Lower leg skin (tissue), 4 donors: ENCODE measurements around the gene C6. TPM values are rescaled to one million over a fixed set of nuclear protein-coding genes. Genes with fewer than 3 reads are reported as not detected.

Experiments
- DNase-seq, 2 donors: peaks; one replicate each; pipeline ENCODE4 v3.0.0-alpha.2; 2019; ENCODE audit warnings: low spot score in 2 of 2
- H3K4me3 ChIP-seq: fragments of 200-600 bp; sonication (generic); 2 replicates; pipeline ENCODE4 v1.5.1; 2017; ENCODE audit warnings: mild to moderate bottlenecking, low read depth; ENCODE audit not compliant: poor library complexity, severe bottlenecking
- CTCF ChIP-seq, 3 donors: fragments of 450-650 bp; IDR thresholded peaks; one replicate each; pipeline ENCODE4 v1.5.1; 2016; ENCODE audit warnings: antibody characterized with exemption in 3 of 3, mild to moderate bottlenecking in 3 of 3, moderate library complexity in 2 of 3
- POLR2A ChIP-seq, 2 donors: fragments of 450-650 bp; IDR thresholded peaks; one replicate each; pipeline ENCODE4 v1.6.1; 2016 to 2017; ENCODE audit warnings: antibody characterized with exemption in 2 of 2, mild to moderate bottlenecking in 1 of 2, moderate library complexity in 1 of 2
- WGBS, 2 donors: methylation state at CpG; one replicate each; pipeline ENCODE4 v1.1.5; 2018; 5-methylcytosine and 5-hydroxymethylcytosine counted together
- intact Hi-C: fragments of 100-400 bp; cut with DNase I; formaldehyde crosslinking; loops from one replicate; pipeline ENCODE4 v1.15.0; 2023; ENCODE audit warnings: low total_unique reads
- total RNA-seq, 4 donors: library from RNA; depleted of rRNA; stranded (reverse); fragments of >200 nt; gene quantifications; one replicate each; pipeline ENCODE4 v1.1.0, GENCODE V29; 2016

C6 gene
- total RNA-seq, result 1 to 10 TPM in 3 of 4 donors, under 1 TPM in 1; 0.27 to 3.6 (median 2.2) TPM

GRCh38 chr5:41213340-41213739 is at the start of gene C6:
TSS of gene C6 (minus strand) at chr5:41213532. CDS start at chr5:41203230, 10,302 bp downstream.
- intact Hi-C loops, result no loop called here
- TF ChIP-seq POLR2A (IDR thresholded peaks at IDR 0.05), result no peak
- TF ChIP-seq CTCF (IDR thresholded peaks at IDR 0.05), result no peak
- H3K4me3 ChIP-seq, result no peak within 1 kb of the TSS
- DNase-seq, result no peak
- 66 to 68% methylated on average over 1 of the region's 1 CpG for WGBS, 2 donors

- TF ChIP-seq POLR2A (IDR thresholded peaks at IDR 0.05), result no peak
- no peak for TF ChIP-seq CTCF (IDR thresholded peaks at IDR 0.05)
- intact Hi-C loops, result no loop called here
- no peak for DNase-seq
- H3K4me3 ChIP-seq, result no peak overlapping the region
- 73 to 81% methylated on average over 4 of the region's 4 CpGs for WGBS, 2 donors
Measured at GRCh38 chr5:41256400-41256799, 43.1 kb upstream of the C6 start.

GRCh38 chr5:41253109-41253508 is 39.8 kb upstream of the C6 start:
- DNase-seq, result no peak
- intact Hi-C loops, result no loop called here
- H3K4me3 ChIP-seq, result no peak overlapping the region
- no peak for TF ChIP-seq POLR2A (IDR thresholded peaks at IDR 0.05)
- TF ChIP-seq CTCF (IDR thresholded peaks at IDR 0.05), result no peak

- no peak for DNase-seq
- intact Hi-C loops, result no loop called here
- no peak for TF ChIP-seq POLR2A (IDR thresholded peaks at IDR 0.05)
- TF ChIP-seq CTCF (IDR thresholded peaks at IDR 0.05), result no peak
- H3K4me3 ChIP-seq, result no peak overlapping the region
Measured at GRCh38 chr5:41252036-41252435, 38.7 kb upstream of the C6 start.

GRCh38 chr5:41250351-41250987 is 37.1 kb upstream of the C6 start:
- WGBS, 2 donors, result 64 to 66% methylated on average over 2 of the region's 2 CpGs
- TF ChIP-seq POLR2A (IDR thresholded peaks at IDR 0.05), result no peak
- intact Hi-C loops, result no loop called here
- no peak for DNase-seq
- H3K4me3 ChIP-seq, result no peak overlapping the region

- TF ChIP-seq POLR2A (IDR thresholded peaks at IDR 0.05) (no peak), CTCF (IDR thresholded peaks at IDR 0.05) (no peak)
- 63 to 71% methylated on average over 1 of the region's 1 CpG for WGBS, 2 donors
- DNase-seq, result no peak
- intact Hi-C loops, result no loop called here
- H3K4me3 ChIP-seq, result no peak overlapping the region
Measured at GRCh38 chr5:41247135-41247534, 33.8 kb upstream of the C6 start.
